CD4-positive, alpha-beta T cell (primary cell): ENCODE data around the gene COL19A1. TPM values are rescaled to one million over a fixed set of nuclear protein-coding genes. Genes with fewer than 3 reads are reported as not detected.
"Not testable (repeated sequence)": the region's sequence is repeated elsewhere in the genome, so short reads cannot be mapped to it uniquely, and the experiment has no call there.

Experiments used
- ATAC-seq: fragments of 200-7000 bp; cut with Tn5 transposase; one replicate; pipeline ENCODE4 v1.10.0; 2022; ENCODE audit warnings: mild to moderate bottlenecking; ENCODE audit not compliant: poor library complexity
- CTCF ChIA-PET: fragments of 350-600 bp; sonication (Branson Sonifier 250); formaldehyde crosslinking; loops from one replicate; lab custom pipeline; 2021; ENCODE audit warnings: antibody characterized with exemption, inconsistent platforms; lab: Charles Lee
- POLR2A ChIA-PET: fragments of 350-600 bp; sonication (Branson Sonifier 250); formaldehyde crosslinking; loops from one replicate; lab custom pipeline; 2021; ENCODE audit warnings: antibody characterized with exemption, inconsistent platforms; lab: Charles Lee
- DNase-seq, 14 experiments: peaks; one replicate each; pipeline ENCODE4 v3.0.0-alpha.2; 2013 to 2020; ENCODE audit warnings: mixed read lengths in 2 of 14
- H3K27ac ChIP-seq, 2 donors: one replicate each; pipeline versions ENCODE4 v1.5.1 to v1.7.0; 2013; ENCODE audit warnings: low read length in 2 of 2, low read depth in 1 of 2, mild to moderate bottlenecking in 1 of 2
- H3K27me3 ChIP-seq, 2 experiments: 1 replicate in 1 of 2; 2 replicates in 1 of 2; pipeline versions ENCODE4 v1.6.1 to v1.7.0; 2013; ENCODE audit warnings: low read length in 2 of 2, control low read depth in 1 of 2, mild to moderate bottlenecking in 1 of 2, moderate library complexity in 1 of 2; ENCODE audit not compliant: insufficient read depth in 2 of 2, control insufficient read depth in 1 of 2
- H3K36me3 ChIP-seq: one replicate; pipeline ENCODE4 v1.6.1; 2013; ENCODE audit warnings: low read length, control low read depth; ENCODE audit not compliant: insufficient read depth
- H3K4me1 ChIP-seq: one replicate; pipeline ENCODE4 v1.6.1; 2013; ENCODE audit warnings: low read length, control low read depth; ENCODE audit not compliant: insufficient read depth
- H3K4me3 ChIP-seq: one replicate; pipeline ENCODE4 v1.5.1; 2013; ENCODE audit warnings: mild to moderate bottlenecking, low read length, moderate library complexity
- H3K9me3 ChIP-seq, 2 experiments: 1 replicate in 1 of 2; 2 replicates in 1 of 2; pipeline versions ENCODE4 v1.6.1 to v1.7.0; 2013; ENCODE audit warnings: low read length in 2 of 2, mild to moderate bottlenecking in 2 of 2, control low read depth in 1 of 2, moderate library complexity in 1 of 2; ENCODE audit not compliant: control insufficient read depth in 1 of 2, insufficient read depth in 1 of 2
- H3K27ac Mint-ChIP-seq: one replicate; pipeline ENCODE4 v1.8.0; 2020; ENCODE audit warnings: mixed read lengths
- H3K27me3 Mint-ChIP-seq: one replicate; pipeline ENCODE4 v1.8.0; 2021; ENCODE audit warnings: mixed read lengths
- H3K36me3 Mint-ChIP-seq: one replicate; pipeline ENCODE4 v1.8.0; 2021; ENCODE audit warnings: low read depth, mixed read lengths
- H3K4me1 Mint-ChIP-seq: one replicate; pipeline ENCODE4 v1.8.0; 2021; ENCODE audit warnings: low read depth, mixed read lengths
- H3K4me3 Mint-ChIP-seq: one replicate; pipeline ENCODE4 v1.8.0; 2020; ENCODE audit warnings: mild to moderate bottlenecking, mixed read lengths
- H3K9me3 Mint-ChIP-seq: one replicate; pipeline ENCODE4 v1.8.0; 2020; ENCODE audit warnings: mixed read lengths
- CTCF ChIP-seq: fragments of 200-600 bp; IDR thresholded peaks from one replicate; pipeline ENCODE4 v1.8.0; 2022; ENCODE audit warnings: antibody characterized with exemption, mild to moderate bottlenecking
- intact Hi-C, 2 experiments: fragments of 100-400 bp; cut with DNase I in 1 of 2; cut with micrococcal nuclease in 1 of 2; formaldehyde crosslinking; loops; one replicate each; pipeline versions ENCODE4 v1.15.1 to v1.9.0; 2023 to 2025; cut with DNase I, micrococcal nuclease
- total RNA-seq, 174 experiments: library from RNA in 2 of 174; stranded (reverse) in 2 of 174; gene quantifications; one replicate each; pipeline ENCODE4 v1.2.3 and lab custom pipeline; 2021 to 2026

COL19A1 gene
- total RNA-seq, 2 experiments from 2014 or later, result not detected

DNA sequence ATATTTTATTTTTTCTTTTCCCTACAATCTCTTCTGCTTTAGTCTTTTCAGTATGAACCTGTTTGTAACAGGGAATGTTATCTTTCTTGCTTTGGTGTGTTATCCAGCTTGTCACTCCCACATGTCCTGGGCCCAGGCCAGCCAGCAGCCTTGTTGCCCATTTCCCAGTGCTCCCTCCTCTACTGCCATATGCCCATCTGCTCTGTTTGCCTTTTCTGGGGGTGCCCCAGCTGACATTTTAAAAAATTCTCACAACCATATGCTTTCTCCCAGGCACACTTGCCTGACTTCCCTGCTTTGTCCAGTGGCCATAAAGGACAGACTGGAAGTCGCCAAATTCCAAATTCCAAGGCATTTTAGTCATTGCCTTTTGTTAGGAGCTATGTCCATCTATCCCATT is 45.9 kb upstream of the COL19A1 start:
- TF ChIP-seq CTCF, result no peak
- intact Hi-C loops, result no loop called here
- Histone ChIP-seq H3K36me3 (no peaks in the 10 kb centered on the region), H3K27me3 (no peaks in the 10 kb centered on the region), H3K9me3 (no peaks in the 10 kb centered on the region), H3K27ac (no peak overlapping the region), H3K4me3 (no peak overlapping the region), H3K4me1 (peaks cover 11% of the 10 kb centered on the region)
- ChIA-PET POLR2A (no interaction called here), CTCF (interaction anchor here (1.3 kb wide), 1 partner anchor 18 kb away, joined by 3 read pairs; no protein-coding TSS in a partner anchor)
- Mint-ChIP-seq H3K4me1 (peaks cover 18% of the 10 kb centered on the region), H3K27ac (no peak overlapping the region), H3K36me3 (no peaks in the 10 kb centered on the region), H3K4me3 (no peak overlapping the region), H3K9me3 (no peaks in the 10 kb centered on the region), H3K27me3 (no peaks in the 10 kb centered on the region)
- ATAC-seq (no peak), DNase-seq (no peak)

DNA sequence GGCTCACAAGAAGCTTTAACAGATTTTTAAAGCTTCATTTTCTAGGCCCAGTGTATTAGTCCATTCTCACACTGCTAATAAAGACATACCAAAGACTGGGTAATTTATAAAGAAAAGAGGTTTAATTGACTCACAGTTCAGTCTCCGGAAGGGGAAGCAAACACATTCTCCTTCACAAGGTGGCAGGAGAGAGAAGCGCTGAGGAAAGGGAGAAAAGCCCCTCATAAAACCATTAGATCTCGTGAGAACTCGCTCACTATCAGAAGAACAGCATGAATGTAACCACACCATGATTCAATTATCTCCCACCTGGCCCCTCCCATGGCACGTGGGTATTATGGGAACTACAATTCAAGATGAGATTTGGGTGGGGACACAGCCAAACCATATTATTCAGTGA is 42.0 kb upstream of the COL19A1 start:
- H3K4me1 Mint-ChIP-seq, H3K36me3 Mint-ChIP-seq, H3K4me1 ChIP-seq, intact Hi-C loops, H3K9me3 ChIP-seq, ATAC-seq, H3K4me3 Mint-ChIP-seq, H3K27ac Mint-ChIP-seq, H3K4me3 ChIP-seq, DNase-seq, H3K27me3 Mint-ChIP-seq, H3K27me3 ChIP-seq, CTCF ChIA-PET, H3K9me3 Mint-ChIP-seq, POLR2A ChIA-PET, H3K27ac ChIP-seq, H3K36me3 ChIP-seq: not testable (repeated sequence)

- Mint-ChIP-seq H3K27ac (no peak overlapping the region), H3K9me3 (no peaks in the 10 kb centered on the region), H3K4me3 (no peak overlapping the region), H3K36me3 (no peaks in the 10 kb centered on the region), H3K27me3 (no peaks in the 10 kb centered on the region), H3K4me1 (no peaks in the 10 kb centered on the region)
- Histone ChIP-seq H3K27me3 (no peaks in the 10 kb centered on the region), H3K36me3 (no peaks in the 10 kb centered on the region), H3K9me3 (no peaks in the 10 kb centered on the region), H3K4me1 (no peaks in the 10 kb centered on the region), H3K27ac (no peak overlapping the region), H3K4me3 (no peak overlapping the region)
- intact Hi-C loops, result no loop called here
- ChIA-PET CTCF (no interaction called here), POLR2A (no interaction called here)
- DNase-seq (no peak), ATAC-seq (no peak)
- TF ChIP-seq CTCF, result no peak
Measured at GRCh38 chr6:69825904-69826303, 40.5 kb upstream of the COL19A1 start.

DNA sequence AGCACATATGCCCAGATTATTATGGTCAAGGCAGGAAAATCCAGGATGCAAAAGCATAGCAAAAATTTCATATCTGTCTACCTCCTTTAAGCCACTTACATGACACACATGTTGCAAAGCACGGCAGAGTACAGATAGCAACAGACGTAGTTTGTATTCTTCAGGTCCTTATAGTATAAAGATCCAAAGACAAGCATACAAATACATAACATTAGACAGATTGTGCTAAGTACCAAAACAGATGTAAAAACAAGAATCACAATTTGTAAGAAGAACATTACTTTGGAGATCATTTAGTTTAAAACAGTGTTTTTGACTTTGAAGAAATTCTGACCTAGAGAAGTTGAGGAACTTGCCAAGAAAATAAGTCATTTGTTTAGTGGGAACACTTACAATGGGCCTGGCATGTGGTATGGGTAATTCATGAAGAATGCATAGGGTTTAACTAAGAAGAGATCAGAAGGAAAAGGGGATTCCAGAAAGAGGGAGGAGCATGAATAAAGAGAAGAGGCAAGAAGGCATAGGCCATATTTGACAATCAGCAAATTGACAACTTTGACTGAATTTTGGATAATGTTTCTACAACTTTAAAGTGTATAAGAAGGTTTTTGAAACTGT is 39.0 kb upstream of the COL19A1 start:
- no peaks in the 10 kb centered on the region for H3K9me3 ChIP-seq
- no peaks in the 10 kb centered on the region for H3K27me3 Mint-ChIP-seq
- no peaks in the 10 kb centered on the region for H3K9me3 Mint-ChIP-seq
- H3K27ac Mint-ChIP-seq, result no peak overlapping the region
- no peaks in the 10 kb centered on the region for H3K4me1 Mint-ChIP-seq
- no peak for TF ChIP-seq CTCF
- POLR2A ChIA-PET, result no interaction called here
- no peak for ATAC-seq
- H3K4me3 ChIP-seq, result no peak overlapping the region
- no peaks in the 10 kb centered on the region for H3K36me3 ChIP-seq
- H3K4me3 Mint-ChIP-seq, result no peak overlapping the region
- no peak for DNase-seq
- intact Hi-C loops, result no loop called here
- no peaks in the 10 kb centered on the region for H3K4me1 ChIP-seq
- CTCF ChIA-PET, result no interaction called here
- H3K27me3 ChIP-seq, result no peaks in the 10 kb centered on the region
- no peaks in the 10 kb centered on the region for H3K36me3 Mint-ChIP-seq
- H3K27ac ChIP-seq, result no peak overlapping the region
